OCI-LY3 (cell line): ENCODE measurements around the gene FOXJ2.

Experiments used
- CTCF ChIP-seq: fragments of 200-600, 300-600 bp; sonication (generic); IDR thresholded peaks from 2 replicates; pipeline ENCODE4 v1.5.1; 2014; ENCODE audit warnings: antibody characterized with exemption, low read length, low read depth
- EZH2phosphoT487 ChIP-seq: fragments of 200-600 bp; shearing (Covaris generic); IDR thresholded peaks from 2 replicates; pipeline ENCODE4 v1.6.1; 2018; ENCODE audit warnings: antibody characterized with exemption, mixed run types, low read depth

GRCh38 chr12:8037046-8037663 is 4.6 kb downstream of the FOXJ2 start:
- no peak for TF ChIP-seq CTCF
- no peak for TF ChIP-seq EZH2phosphoT487
